GM12864 (cell line): ENCODE measurements around the gene ENTPD6.

Source experiments
- DNase-seq: peaks from one replicate; pipeline ENCODE4 v3.0.0-alpha.2; 2011; ENCODE audit warnings: low read depth
- H3K4me3 ChIP-seq: 2 replicates; pipeline ENCODE4 v1.5.1; 2011; ENCODE audit warnings: mild to moderate bottlenecking, low read depth, low read length, control low read depth
- CTCF ChIP-seq: IDR thresholded peaks from 2 replicates; pipeline ENCODE4 v1.5.1; 2011; ENCODE audit warnings: low read depth, mild to moderate bottlenecking, moderate library complexity, low read length, control low read depth, inconsistent platforms; ENCODE audit errors: missing control alignments

ENTPD6 gene

DNA sequence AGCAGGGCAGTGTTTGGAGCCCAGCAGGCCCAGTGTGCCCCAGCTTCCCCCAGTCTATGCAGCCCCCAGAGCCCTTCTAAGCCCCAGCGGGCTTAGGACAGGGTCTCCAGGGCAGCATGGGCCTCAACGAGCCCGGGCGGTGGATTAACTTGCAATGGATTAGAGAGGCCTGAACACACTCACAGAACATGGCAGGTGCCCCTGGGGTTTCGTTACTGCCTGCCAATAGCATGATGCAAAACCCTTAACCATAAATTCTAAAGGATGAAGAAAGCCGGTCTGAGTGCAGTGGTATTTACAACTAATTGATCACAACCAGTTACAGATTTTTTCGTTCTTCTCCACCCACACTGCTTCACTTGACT, 18.9 kb downstream of the ENTPD6 start:
- no peak overlapping the region for H3K4me3 ChIP-seq
- no peak for TF ChIP-seq CTCF
- no peak for DNase-seq

- no peak for TF ChIP-seq CTCF
- no peak overlapping the region for H3K4me3 ChIP-seq
- DNase-seq: no peak
These were observed 19.3 kb downstream of the ENTPD6 start for GRCh38 chr20:25214819-25215218.

GRCh38 chr20:25215521-25215920, 20.0 kb downstream of the ENTPD6 start:
- no peak for TF ChIP-seq CTCF
- no peak for DNase-seq
- H3K4me3 ChIP-seq: no peak overlapping the region

GRCh38 chr20:25216199-25216945, 20.9 kb downstream of the ENTPD6 start:
- no peak for TF ChIP-seq CTCF
- H3K4me3 ChIP-seq: no peak overlapping the region
- no peak for DNase-seq

DNA sequence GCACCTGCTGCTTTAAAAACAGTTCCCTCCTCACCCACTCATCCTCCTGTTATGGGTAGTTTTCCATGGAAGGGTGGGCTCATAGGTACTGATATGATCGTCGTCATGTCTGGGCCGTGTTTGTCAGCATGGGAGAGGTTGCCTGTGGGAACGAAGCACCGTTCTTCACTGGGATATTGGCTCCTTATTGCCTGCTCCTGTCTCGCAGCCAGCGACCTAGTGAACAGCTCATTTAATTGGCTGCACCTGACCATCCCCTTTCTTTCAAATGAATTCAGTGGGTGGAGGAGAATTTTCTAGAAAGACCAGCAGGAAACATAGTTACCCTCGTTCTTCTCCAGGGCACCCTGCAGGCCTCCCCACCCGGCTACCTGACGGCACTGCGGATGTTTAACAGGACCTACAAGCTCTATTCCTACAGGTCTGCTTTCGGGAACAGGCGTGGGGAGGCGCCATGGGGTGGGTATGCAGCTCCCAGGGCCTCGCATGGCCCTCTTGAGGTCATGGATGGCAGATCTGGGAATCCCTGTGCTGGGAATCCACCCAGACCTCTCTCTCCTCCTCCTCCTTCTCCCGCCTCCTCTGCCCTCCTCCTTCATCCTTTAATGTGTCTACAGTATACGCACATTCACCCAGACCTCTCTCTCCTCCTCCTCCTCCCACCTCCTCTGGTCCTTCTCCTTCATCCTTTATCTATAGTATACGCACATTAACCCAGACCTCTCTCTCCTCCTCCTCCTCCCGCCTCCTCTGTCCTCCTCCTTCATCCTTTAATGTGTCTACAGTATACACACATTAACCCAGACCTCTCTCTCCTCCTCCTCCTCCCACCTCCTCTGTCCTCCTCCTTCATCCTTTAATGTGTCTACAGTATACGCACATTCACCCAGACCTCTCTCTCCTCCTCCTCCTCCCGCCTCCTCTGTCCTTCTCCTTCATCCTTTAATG, 21.9 kb downstream of the ENTPD6 start:
- no peak overlapping the region for H3K4me3 ChIP-seq
- TF ChIP-seq CTCF: no peak
- DNase-seq: no peak

GRCh38 chr20:25218109-25218486, 22.6 kb downstream of the ENTPD6 start:
- DNase-seq: no peak
- TF ChIP-seq CTCF: no peak
- no peak overlapping the region for H3K4me3 ChIP-seq
